ENCODE data around the gene PRSS36.

GRCh38 chr16:31094424-31095120, 55.3 kb downstream of the PRSS36 start, which contains the start of gene VKORC1:
- TF ChIP-seq CTCF (conservative IDR thresholded peaks at IDR 0.05) (no peak), EZH2 (IDR thresholded peaks at IDR 0.05; ENCODE audit: low read depth) (no peak)

Measured in PC-9 (cell line).